Measurements from ENCODE around the gene KLF6.

DNA sequence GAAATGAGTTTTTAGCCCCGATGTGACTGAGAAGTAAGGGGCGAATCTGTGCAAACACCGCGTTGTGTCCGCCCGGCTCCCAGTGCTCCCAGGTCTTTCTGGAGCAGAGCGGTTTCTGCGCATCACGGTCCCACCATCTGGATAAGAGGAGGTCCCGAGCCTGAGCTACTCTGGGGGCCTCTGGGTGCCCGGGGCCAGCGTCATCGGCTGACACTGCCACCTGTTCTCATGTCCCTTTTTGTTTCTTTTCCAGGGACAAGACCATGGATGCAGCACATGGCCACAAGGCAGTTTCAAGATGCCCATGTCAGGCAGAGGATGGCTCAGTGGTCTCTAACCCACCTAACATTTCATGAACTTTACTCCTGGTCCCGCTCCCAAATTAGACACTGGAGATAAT is 24.9 kb downstream of the KLF6 start:
- TF ChIP-seq CTCF (IDR thresholded peaks at IDR 0.05; ENCODE audit: low read length), result no peak
- TF ChIP-seq EZH2 (IDR thresholded peaks at IDR 0.05; ENCODE audit: borderline replicate concordance, low read length), result no peak

Data from OCI-LY1 (cell line).